Loucy (cell line): ENCODE data around the gene IQSEC2.
A peak's percentile ranks its signal among the peaks of the same experiment; 100 is the strongest.

ENCODE experiments used
- H2AFZ ChIP-seq: fragments of 200-600 bp; sonication (generic); 2 replicates; pipeline ENCODE4 v1.6.0; 2016; ENCODE audit warnings: antibody characterized with exemption, mild to moderate bottlenecking, low read length, moderate library complexity
- H3F3A ChIP-seq: fragments of 200-600 bp; 2 replicates; pipeline ENCODE4 v1.6.0; 2016; ENCODE audit warnings: antibody characterized with exemption, low read depth, mild to moderate bottlenecking
- H3K27me3 ChIP-seq: fragments of 200-600 bp; sonication (generic); 2 replicates; pipeline ENCODE4 v1.6.1; 2014; ENCODE audit warnings: low read length, mild to moderate bottlenecking; ENCODE audit not compliant: insufficient read depth, poor library complexity, severe bottlenecking
- H3K36me3 ChIP-seq: fragments of 200-600 bp; sonication (generic); 2 replicates; pipeline ENCODE4 v1.6.1; 2016; ENCODE audit warnings: low read length; ENCODE audit not compliant: insufficient read depth
- H3K4me1 ChIP-seq: fragments of 200-600 bp; sonication (generic); 2 replicates; pipeline ENCODE4 v1.5.1; 2014; ENCODE audit warnings: low read length, mild to moderate bottlenecking; ENCODE audit not compliant: insufficient read depth, poor library complexity, severe bottlenecking
- H3K4me2 ChIP-seq: fragments of 200-600 bp; sonication (generic); 2 replicates; pipeline ENCODE4 v1.6.0; 2014; ENCODE audit warnings: antibody characterized with exemption, low read length, low read depth, mild to moderate bottlenecking; ENCODE audit not compliant: poor library complexity, severe bottlenecking
- H3K4me3 ChIP-seq: fragments of 200-600 bp; sonication (generic); 2 replicates; pipeline ENCODE4 v1.5.1; 2014; ENCODE audit warnings: low read length, mild to moderate bottlenecking, mixed read lengths; ENCODE audit not compliant: poor library complexity, severe bottlenecking
- H3K79me2 ChIP-seq: fragments of 200-600 bp; sonication (generic); 2 replicates; pipeline ENCODE4 v1.6.1; 2014; ENCODE audit warnings: low read length; ENCODE audit not compliant: insufficient read depth
- H3K9ac ChIP-seq: fragments of 200-600 bp; sonication (generic); 2 replicates; pipeline ENCODE4 v1.6.0; 2014; ENCODE audit warnings: mild to moderate bottlenecking, low read depth, low read length, moderate library complexity; ENCODE audit not compliant: poor library complexity, severe bottlenecking
- H3K9me2 ChIP-seq: fragments of 200-600 bp; sonication (generic); replicated peaks from 2 replicates; pipeline ENCODE4 v1.6.1; 2016; ENCODE audit warnings: low read depth, low read length, mixed read lengths
- H3K9me3 ChIP-seq: fragments of 200-600 bp; sonication (generic); 2 replicates; pipeline ENCODE4 v1.6.1; 2014; ENCODE audit warnings: mild to moderate bottlenecking, antibody characterized with exemption, low read length, low read depth; ENCODE audit not compliant: insufficient read depth
- H4K20me1 ChIP-seq: fragments of 200-600 bp; sonication (generic); 2 replicates; pipeline ENCODE4 v1.6.0; 2014; ENCODE audit warnings: antibody characterized with exemption, low read length, mild to moderate bottlenecking; ENCODE audit not compliant: insufficient read depth, poor library complexity, severe bottlenecking
- EZH2phosphoT487 ChIP-seq: fragments of 200-600 bp; IDR thresholded peaks from 2 replicates; pipeline ENCODE4 v1.6.1; 2018; ENCODE audit warnings: antibody characterized with exemption, mild to moderate bottlenecking, moderate library complexity, borderline replicate concordance
- TF ChIP-seq, protein P1 (sequence below): fragments of 200-600 bp; sonication (generic); conservative IDR thresholded peaks from 2 replicates; pipeline ENCODE4 v1.5.1; 2014; ENCODE audit warnings: mild to moderate bottlenecking, antibody characterized with exemption, low read length

Gene IQSEC2

DNA sequence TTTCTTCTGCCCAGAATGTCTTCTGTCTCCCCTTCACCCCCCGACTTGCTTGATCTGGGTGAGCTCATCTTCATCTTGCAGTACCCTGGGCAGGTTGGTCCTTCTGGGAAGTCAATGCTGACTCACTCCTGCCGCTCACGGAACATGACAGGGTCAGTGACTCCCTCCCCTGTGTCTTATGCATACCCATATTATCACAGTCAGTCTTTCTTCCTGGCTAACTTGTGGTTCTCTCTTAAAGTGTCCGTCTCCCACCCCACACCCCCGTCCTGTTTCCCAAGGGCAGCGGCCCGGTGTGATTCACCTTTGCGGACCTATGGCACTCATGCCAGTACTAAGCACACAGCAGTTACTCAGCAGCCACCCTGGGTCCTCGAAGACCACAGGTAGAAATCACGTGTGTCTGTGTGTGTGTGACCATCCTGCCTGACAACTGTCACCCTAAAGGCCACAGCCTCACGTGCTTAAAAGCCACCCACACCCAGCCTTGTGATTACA lies 17.7 kb downstream of the IQSEC2 start:
- H2AFZ ChIP-seq = no peak overlapping the region
- no peaks in the 10 kb centered on the region for H3K9me3 ChIP-seq
- H3K4me1 ChIP-seq = peaks cover 24% of the 10 kb centered on the region
- H3K27me3 ChIP-seq = no peaks in the 10 kb centered on the region
- H4K20me1 ChIP-seq = no peaks in the 10 kb centered on the region
- H3K4me2 ChIP-seq = no peak overlapping the region
- TF ChIP-seq, protein P1, sequence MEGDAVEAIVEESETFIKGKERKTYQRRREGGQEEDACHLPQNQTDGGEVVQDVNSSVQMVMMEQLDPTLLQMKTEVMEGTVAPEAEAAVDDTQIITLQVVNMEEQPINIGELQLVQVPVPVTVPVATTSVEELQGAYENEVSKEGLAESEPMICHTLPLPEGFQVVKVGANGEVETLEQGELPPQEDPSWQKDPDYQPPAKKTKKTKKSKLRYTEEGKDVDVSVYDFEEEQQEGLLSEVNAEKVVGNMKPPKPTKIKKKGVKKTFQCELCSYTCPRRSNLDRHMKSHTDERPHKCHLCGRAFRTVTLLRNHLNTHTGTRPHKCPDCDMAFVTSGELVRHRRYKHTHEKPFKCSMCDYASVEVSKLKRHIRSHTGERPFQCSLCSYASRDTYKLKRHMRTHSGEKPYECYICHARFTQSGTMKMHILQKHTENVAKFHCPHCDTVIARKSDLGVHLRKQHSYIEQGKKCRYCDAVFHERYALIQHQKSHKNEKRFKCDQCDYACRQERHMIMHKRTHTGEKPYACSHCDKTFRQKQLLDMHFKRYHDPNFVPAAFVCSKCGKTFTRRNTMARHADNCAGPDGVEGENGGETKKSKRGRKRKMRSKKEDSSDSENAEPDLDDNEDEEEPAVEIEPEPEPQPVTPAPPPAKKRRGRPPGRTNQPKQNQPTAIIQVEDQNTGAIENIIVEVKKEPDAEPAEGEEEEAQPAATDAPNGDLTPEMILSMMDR = no peak
- TF ChIP-seq EZH2phosphoT487 = no peak
- H3K9ac ChIP-seq = no peak overlapping the region
- H3K36me3 ChIP-seq = no peaks in the 10 kb centered on the region
- H3K79me2 ChIP-seq = no peaks in the 10 kb centered on the region
- H3F3A ChIP-seq = no peaks in the 10 kb centered on the region
- no peaks in the 10 kb centered on the region for H3K9me2 ChIP-seq
- no peak overlapping the region for H3K4me3 ChIP-seq

DNA sequence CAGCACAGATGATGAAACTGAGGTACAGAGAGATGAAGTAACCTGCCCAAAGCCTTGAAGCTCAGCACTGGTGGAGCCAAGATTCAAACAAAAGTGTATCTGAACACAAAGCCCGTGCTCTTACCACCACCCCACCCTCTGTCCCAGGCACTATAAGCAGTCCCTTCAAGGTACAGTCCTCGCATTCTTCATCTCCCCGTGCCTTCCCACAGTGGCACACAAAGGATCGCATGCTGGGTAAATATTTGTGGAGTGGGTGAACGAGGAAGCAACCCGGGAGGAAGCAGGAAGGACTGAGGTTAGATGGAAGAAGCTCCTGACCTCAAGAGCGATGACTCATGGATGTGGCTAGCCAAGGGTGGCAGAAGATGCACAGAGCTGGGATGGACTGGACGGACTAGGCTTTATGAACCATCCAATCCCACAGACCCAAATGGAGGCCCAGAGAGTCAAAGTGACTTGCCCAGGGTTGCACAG lies 18.4 kb downstream of the IQSEC2 start:
- Histone ChIP-seq H3K9me2 (no peaks in the 10 kb centered on the region), H3K4me1 (peaks cover 24% of the 10 kb centered on the region), H3K79me2 (no peaks in the 10 kb centered on the region), H4K20me1 (no peaks in the 10 kb centered on the region), H3K4me3 (no peak overlapping the region), H3K4me2 (peak overlapping the region; percentile 40), H3K27me3 (no peaks in the 10 kb centered on the region), H3K36me3 (no peaks in the 10 kb centered on the region), H3K9ac (no peak overlapping the region), H2AFZ (no peak overlapping the region), H3K9me3 (no peaks in the 10 kb centered on the region), H3F3A (no peaks in the 10 kb centered on the region)
- TF ChIP-seq EZH2phosphoT487 = no peak
- TF ChIP-seq, protein P1 = no peak

DNA sequence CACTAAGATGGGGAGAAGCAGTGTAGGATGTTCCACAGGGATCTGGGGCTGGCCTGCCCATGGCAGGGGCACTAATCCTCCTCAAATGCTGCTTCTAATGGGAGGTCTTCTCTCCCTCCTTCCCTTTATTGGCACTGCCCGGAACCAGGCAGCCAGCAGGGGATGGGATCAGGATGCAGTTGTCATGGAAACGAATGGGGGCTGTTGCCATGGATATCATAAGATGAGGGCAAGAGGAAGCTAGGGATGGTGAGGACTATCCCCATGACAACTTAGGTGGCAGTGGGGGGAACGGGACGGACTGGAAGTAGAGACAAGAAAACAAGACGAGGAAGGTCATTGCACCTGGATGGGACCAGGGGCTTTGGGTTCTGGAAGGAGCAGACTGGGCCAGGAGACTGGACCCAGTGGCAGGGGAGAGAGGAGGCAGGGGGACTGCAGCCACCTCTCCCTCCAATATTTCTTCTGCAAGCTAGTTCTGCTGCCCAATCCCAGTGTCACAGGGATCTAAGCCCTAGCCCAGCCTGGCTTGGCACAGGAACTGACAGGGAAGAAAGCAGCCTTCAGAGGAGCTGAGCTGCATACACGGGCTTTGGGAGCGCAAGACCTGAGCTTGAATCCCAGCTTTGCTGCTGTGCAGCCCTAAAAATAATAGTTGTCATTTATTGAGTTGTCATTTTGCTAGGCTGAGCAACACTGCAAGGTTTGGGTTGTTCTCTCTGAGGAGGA lies 19.0 kb downstream of the IQSEC2 start:
- Histone ChIP-seq H3K36me3 (no peaks in the 10 kb centered on the region), H3K4me2 (no peak overlapping the region), H3K9me3 (no peaks in the 10 kb centered on the region), H3K9ac (no peak overlapping the region), H3K79me2 (no peaks in the 10 kb centered on the region), H3K4me1 (peaks cover 24% of the 10 kb centered on the region), H3K9me2 (no peaks in the 10 kb centered on the region), H3F3A (no peaks in the 10 kb centered on the region), H3K27me3 (no peaks in the 10 kb centered on the region), H3K4me3 (no peak overlapping the region), H4K20me1 (no peaks in the 10 kb centered on the region), H2AFZ (no peak overlapping the region)
- TF ChIP-seq, protein P1 = no peak
- no peak for TF ChIP-seq EZH2phosphoT487
